Smooth muscle cell (in vitro differentiated cells): ENCODE measurements around the gene TTI1. TPM values are rescaled to one million over a fixed set of nuclear protein-coding genes. Genes with fewer than 3 reads are reported as not detected.

Experiments
- DNase-seq: peaks from one replicate; lab custom pipeline; 2025; ENCODE audit not compliant: unreplicated experiment; lab: John Stamatoyannopoulos, UW
- H2AFZ ChIP-seq: fragments of 200-600 bp; sonication (generic); 2 replicates; pipeline ENCODE4 v1.6.0; 2016; ENCODE audit warnings: antibody characterized with exemption, low read depth, mild to moderate bottlenecking
- H3F3A ChIP-seq: fragments of 200-600 bp; sonication (generic); 2 replicates; pipeline ENCODE4 v1.6.0; 2017; ENCODE audit warnings: antibody characterized with exemption, low read depth
- H3K27ac ChIP-seq: fragments of 200-600 bp; sonication (generic); 2 replicates; pipeline ENCODE4 v1.5.1; 2016; ENCODE audit warnings: low read depth, mild to moderate bottlenecking
- H3K27me3 ChIP-seq: fragments of 200-600 bp; sonication (generic); 2 replicates; pipeline ENCODE4 v1.6.1; 2016; ENCODE audit warnings: low read depth, mild to moderate bottlenecking
- H3K36me3 ChIP-seq: fragments of 200-600 bp; sonication (generic); 2 replicates; pipeline ENCODE4 v1.5.1; 2016; ENCODE audit warnings: low read depth
- H3K4me1 ChIP-seq: fragments of 200-600 bp; sonication (generic); 2 replicates; pipeline ENCODE4 v1.5.1; 2016; ENCODE audit warnings: low read depth
- H3K4me2 ChIP-seq: fragments of 200-600 bp; sonication (generic); 2 replicates; pipeline ENCODE4 v1.6.0; 2016; ENCODE audit warnings: mild to moderate bottlenecking
- H3K4me3 ChIP-seq: fragments of 200-600 bp; sonication (generic); 2 replicates; pipeline ENCODE4 v1.5.1; 2016; ENCODE audit warnings: mild to moderate bottlenecking
- H3K79me2 ChIP-seq: fragments of 200-600 bp; sonication (generic); 2 replicates; pipeline ENCODE4 v1.6.0; 2016; ENCODE audit warnings: low read depth, mild to moderate bottlenecking
- H3K9ac ChIP-seq: fragments of 200-600 bp; sonication (generic); 2 replicates; pipeline ENCODE4 v1.6.0; 2016; ENCODE audit warnings: low read depth
- H3K9me3 ChIP-seq: fragments of 200-600 bp; sonication (generic); replicated peaks from 2 replicates; pipeline ENCODE4 v1.5.1; 2016; ENCODE audit warnings: low read depth
- H4K20me1 ChIP-seq: fragments of 200-600 bp; sonication (generic); 2 replicates; pipeline ENCODE4 v1.6.0; 2016; ENCODE audit warnings: low read depth
- WGBS: methylation state at CpG from one replicate; pipeline ENCODE4 v1.1.7; 2016; ENCODE audit warnings: low lambda C conversion rate; 5-methylcytosine and 5-hydroxymethylcytosine counted together
- polyA plus RNA-seq: library from polyadenylated mRNA; unstranded; fragments of >200 nt; fragmentation: Nextera tagmentation; extraction: Ambion mirVana; gene quantifications from 2 replicates; pipeline ENCODE4 v1.2.1, GENCODE V29; 2016
- total RNA-seq: library from RNA; depleted of rRNA; stranded (reverse); fragments of >200 nt; gene quantifications from 2 replicates; pipeline ENCODE4 v1.2.3, GENCODE V29; 2014
- TF ChIP-seq, protein P1 (sequence below): fragments of 200-600 bp; sonication (generic); IDR thresholded peaks from 2 replicates; pipeline ENCODE4 v1.5.1; 2017; ENCODE audit warnings: borderline replicate concordance, mild to moderate bottlenecking, antibody characterized with exemption; ENCODE audit not compliant: insufficient read depth, poor library complexity, severe bottlenecking

The TTI1 gene
- total and polyA plus RNA-seq, 2 experiments from 2014 or later = 17.0 to 20.0 TPM

DNA sequence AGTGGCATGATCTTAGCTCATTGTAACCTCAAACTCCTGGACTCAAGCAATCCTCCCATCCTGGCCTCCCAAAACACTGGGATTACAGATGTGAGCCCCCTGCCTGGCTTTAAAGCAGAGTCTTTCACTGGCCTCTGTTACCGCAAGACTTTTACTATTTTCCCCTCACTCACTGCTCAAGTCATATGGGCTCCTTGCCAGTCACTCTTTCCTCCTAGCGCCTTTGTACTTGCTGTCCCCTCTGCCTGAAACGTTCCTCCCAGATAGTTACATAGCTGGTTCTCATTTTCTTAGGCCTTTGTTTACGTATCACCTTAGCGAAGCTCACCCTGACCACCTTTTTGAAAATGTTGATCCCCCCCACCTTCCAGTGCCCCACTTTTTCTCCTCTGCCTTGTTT is 29.6 kb upstream of the TTI1 start:
- Histone ChIP-seq H3K27ac (no peak overlapping the region), H3K9ac (no peak overlapping the region), H2AFZ (no peak overlapping the region), H3K27me3 (no peaks in the 10 kb centered on the region), H3K4me1 (no peaks in the 10 kb centered on the region), H4K20me1 (peaks cover 4% of the 10 kb centered on the region), H3K79me2 (no peaks in the 10 kb centered on the region), H3K9me3 (no peaks in the 10 kb centered on the region), H3K4me3 (no peak overlapping the region), H3K36me3 (peaks cover 17% of the 10 kb centered on the region), H3K4me2 (no peak overlapping the region), H3F3A (no peaks in the 10 kb centered on the region)
- no peak for DNase-seq
- WGBS = 95% methylated on average over 5 of the region's 5 CpGs
- TF ChIP-seq, protein P1, sequence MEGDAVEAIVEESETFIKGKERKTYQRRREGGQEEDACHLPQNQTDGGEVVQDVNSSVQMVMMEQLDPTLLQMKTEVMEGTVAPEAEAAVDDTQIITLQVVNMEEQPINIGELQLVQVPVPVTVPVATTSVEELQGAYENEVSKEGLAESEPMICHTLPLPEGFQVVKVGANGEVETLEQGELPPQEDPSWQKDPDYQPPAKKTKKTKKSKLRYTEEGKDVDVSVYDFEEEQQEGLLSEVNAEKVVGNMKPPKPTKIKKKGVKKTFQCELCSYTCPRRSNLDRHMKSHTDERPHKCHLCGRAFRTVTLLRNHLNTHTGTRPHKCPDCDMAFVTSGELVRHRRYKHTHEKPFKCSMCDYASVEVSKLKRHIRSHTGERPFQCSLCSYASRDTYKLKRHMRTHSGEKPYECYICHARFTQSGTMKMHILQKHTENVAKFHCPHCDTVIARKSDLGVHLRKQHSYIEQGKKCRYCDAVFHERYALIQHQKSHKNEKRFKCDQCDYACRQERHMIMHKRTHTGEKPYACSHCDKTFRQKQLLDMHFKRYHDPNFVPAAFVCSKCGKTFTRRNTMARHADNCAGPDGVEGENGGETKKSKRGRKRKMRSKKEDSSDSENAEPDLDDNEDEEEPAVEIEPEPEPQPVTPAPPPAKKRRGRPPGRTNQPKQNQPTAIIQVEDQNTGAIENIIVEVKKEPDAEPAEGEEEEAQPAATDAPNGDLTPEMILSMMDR = no peak

DNA sequence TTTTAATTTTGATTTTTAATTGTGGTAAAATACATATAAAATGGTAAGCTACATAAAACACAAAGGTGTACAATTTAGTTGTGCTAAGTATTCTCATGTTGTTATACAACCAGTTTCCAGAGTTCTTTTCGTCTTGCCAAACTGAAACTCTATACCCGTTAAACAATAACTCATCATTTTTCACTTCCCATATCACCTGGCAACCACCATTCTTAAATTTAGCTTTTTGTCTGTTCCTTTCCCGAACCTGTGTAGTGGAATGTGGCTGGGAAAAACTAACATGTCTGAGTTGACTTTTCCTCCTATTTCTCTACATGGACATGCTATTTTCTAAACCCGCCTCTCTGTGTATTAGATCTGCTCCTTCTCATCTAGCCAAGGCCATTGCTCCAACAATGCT is 27.9 kb upstream of the TTI1 start:
- peaks cover 6% of the 10 kb centered on the region for H3F3A ChIP-seq
- H3K9me3 ChIP-seq = no peaks in the 10 kb centered on the region
- TF ChIP-seq, protein P1 = no peak
- peak overlapping the region; percentile 49 for H3K27ac ChIP-seq
- peak overlapping the region; percentile 71 for H3K4me2 ChIP-seq
- DNase-seq = no peak
- H3K9ac ChIP-seq = no peak overlapping the region
- no peak overlapping the region for H2AFZ ChIP-seq
- no peaks in the 10 kb centered on the region for H3K79me2 ChIP-seq
- 96% methylated on average over 4 of the region's 4 CpGs for WGBS
- H3K36me3 ChIP-seq = peaks cover 10% of the 10 kb centered on the region
- no peaks in the 10 kb centered on the region for H3K4me1 ChIP-seq
- peaks cover 22% of the 10 kb centered on the region for H4K20me1 ChIP-seq
- no peak overlapping the region for H3K4me3 ChIP-seq
- no peaks in the 10 kb centered on the region for H3K27me3 ChIP-seq

DNA sequence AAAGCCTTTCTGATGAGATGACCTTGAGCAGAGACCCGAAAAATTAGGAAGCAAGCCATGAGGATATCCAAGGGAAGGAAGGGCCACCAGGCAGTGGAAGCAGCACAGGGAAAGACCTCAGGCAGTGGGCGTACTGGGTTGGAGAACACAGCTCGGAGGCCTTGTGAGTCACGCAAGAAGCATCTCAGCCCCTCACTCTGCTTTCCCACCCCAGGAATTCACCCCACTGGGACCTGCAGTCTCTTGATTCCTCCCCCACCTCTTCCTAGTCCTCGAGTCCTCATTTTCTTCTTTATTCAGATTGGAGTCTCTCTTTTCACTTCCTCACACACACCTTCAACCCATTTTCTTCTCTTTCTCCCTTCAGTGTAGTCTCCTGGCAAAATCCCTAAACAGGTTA is 27.3 kb upstream of the TTI1 start:
- H4K20me1 ChIP-seq = peaks cover 27% of the 10 kb centered on the region
- no peaks in the 10 kb centered on the region for H3K4me1 ChIP-seq
- 44% methylated on average over 5 of the region's 5 CpGs for WGBS
- H3K79me2 ChIP-seq = no peaks in the 10 kb centered on the region
- H3K4me3 ChIP-seq = no peak overlapping the region
- peaks cover 6% of the 10 kb centered on the region for H3K36me3 ChIP-seq
- peak overlapping the region; percentile 49 for H3K27ac ChIP-seq
- no peak overlapping the region for H3K9ac ChIP-seq
- H3K4me2 ChIP-seq = peak overlapping the region; percentile 71
- no peaks in the 10 kb centered on the region for H3K9me3 ChIP-seq
- H3F3A ChIP-seq = peaks cover 6% of the 10 kb centered on the region
- H2AFZ ChIP-seq = no peak overlapping the region
- DNase-seq = no peak
- TF ChIP-seq, protein P1 = no peak
- no peaks in the 10 kb centered on the region for H3K27me3 ChIP-seq

DNA sequence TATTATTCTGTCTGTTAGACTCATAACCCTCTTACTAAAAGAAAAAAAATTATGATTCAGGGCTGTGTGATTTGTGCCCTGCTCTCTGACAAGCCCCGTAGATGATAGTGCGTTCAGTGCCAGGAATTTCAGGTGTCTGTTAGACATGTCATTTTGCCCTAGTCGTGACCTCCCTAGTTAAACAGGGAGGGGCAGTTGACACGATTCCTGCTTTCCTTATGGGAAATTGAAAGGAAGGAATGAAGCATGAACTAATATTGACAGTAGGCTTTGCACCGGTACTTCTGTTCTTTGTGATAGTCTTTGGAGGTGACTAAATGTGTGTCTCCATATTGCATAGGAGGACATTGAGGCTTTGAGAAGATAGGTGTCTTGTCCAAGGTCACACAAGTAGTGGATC is 26.6 kb upstream of the TTI1 start:
- no peak for DNase-seq
- Histone ChIP-seq H3K9ac (no peak overlapping the region), H3K27me3 (no peaks in the 10 kb centered on the region), H3K4me2 (no peak overlapping the region), H3K36me3 (peaks cover 6% of the 10 kb centered on the region), H3K27ac (peak overlapping the region; percentile 32), H4K20me1 (peaks cover 34% of the 10 kb centered on the region), H3K4me3 (no peak overlapping the region), H2AFZ (no peak overlapping the region), H3K9me3 (no peaks in the 10 kb centered on the region), H3K4me1 (no peaks in the 10 kb centered on the region), H3K79me2 (peaks cover under 1% of the 10 kb centered on the region), H3F3A (peaks cover 6% of the 10 kb centered on the region)
- TF ChIP-seq, protein P1 = no peak
- 95% methylated on average over 5 of the region's 5 CpGs for WGBS
